ENCODE data around the gene PTPRD.

Gene PTPRD

GRCh38 chr9:9778293-9778692, 834.5 kb downstream of the PTPRD start:
- in situ Hi-C loops (cut with MboI; ENCODE audit: low sequenced_read_pairs) = no loop called here

- in situ Hi-C loops (cut with MboI; ENCODE audit: low sequenced_read_pairs) = no loop called here
Observed at GRCh38 chr9:9774471-9774870, 838.3 kb downstream of the PTPRD start.

- in situ Hi-C loops (cut with MboI; ENCODE audit: low sequenced_read_pairs) = no loop called here
Observed at GRCh38 chr9:9771314-9771713, 841.5 kb downstream of the PTPRD start.

- in situ Hi-C loops (cut with MboI; ENCODE audit: low sequenced_read_pairs) = no loop called here
Observed at GRCh38 chr9:9764821-9765220, 848.0 kb downstream of the PTPRD start.

- in situ Hi-C loops (cut with MboI; ENCODE audit: low sequenced_read_pairs) = no loop called here
Observed at GRCh38 chr9:9754186-9754585, 858.6 kb downstream of the PTPRD start.

GRCh38 chr9:9753266-9753665, 859.5 kb downstream of the PTPRD start:
- in situ Hi-C loops (cut with MboI; ENCODE audit: low sequenced_read_pairs) = no loop called here

- in situ Hi-C loops (cut with MboI; ENCODE audit: low sequenced_read_pairs) = no loop called here
Observed at GRCh38 chr9:9752722-9753121, 860.1 kb downstream of the PTPRD start.

- in situ Hi-C loops (cut with MboI; ENCODE audit: low sequenced_read_pairs) = no loop called here
Observed at GRCh38 chr9:9751996-9752395, 860.8 kb downstream of the PTPRD start.

GRCh38 chr9:9750719-9751118, 862.1 kb downstream of the PTPRD start:
- in situ Hi-C loops (cut with MboI; ENCODE audit: low sequenced_read_pairs) = no loop called here

- in situ Hi-C loops (cut with MboI; ENCODE audit: low sequenced_read_pairs) = no loop called here
Observed at GRCh38 chr9:9749591-9749990, 863.2 kb downstream of the PTPRD start.

- in situ Hi-C loops (cut with MboI; ENCODE audit: low sequenced_read_pairs) = no loop called here
Observed at GRCh38 chr9:9747787-9748186, 865.0 kb downstream of the PTPRD start.

GRCh38 chr9:9746826-9747225, 866.0 kb downstream of the PTPRD start:
- in situ Hi-C loops (cut with MboI; ENCODE audit: low sequenced_read_pairs) = no loop called here

- in situ Hi-C loops (cut with MboI; ENCODE audit: low sequenced_read_pairs) = no loop called here
Observed at GRCh38 chr9:9743822-9744221, 869.0 kb downstream of the PTPRD start.

- in situ Hi-C loops (cut with MboI; ENCODE audit: low sequenced_read_pairs) = no loop called here
Observed at GRCh38 chr9:9730174-9730573, 882.6 kb downstream of the PTPRD start.

- in situ Hi-C loops (cut with MboI; ENCODE audit: low sequenced_read_pairs) = no loop called here
Observed at GRCh38 chr9:9729082-9729481, 883.7 kb downstream of the PTPRD start.

- in situ Hi-C loops (cut with MboI; ENCODE audit: low sequenced_read_pairs) = no loop called here
Observed at GRCh38 chr9:9719373-9720112, 893.3 kb downstream of the PTPRD start.

GRCh38 chr9:9718691-9719090, 894.1 kb downstream of the PTPRD start:
- in situ Hi-C loops (cut with MboI; ENCODE audit: low sequenced_read_pairs) = no loop called here

- in situ Hi-C loops (cut with MboI; ENCODE audit: low sequenced_read_pairs) = no loop called here
Observed at GRCh38 chr9:9679433-9679832, 933.4 kb downstream of the PTPRD start.

GRCh38 chr9:9674461-9674860, 938.3 kb downstream of the PTPRD start:
- in situ Hi-C loops (cut with MboI; ENCODE audit: low sequenced_read_pairs) = no loop called here

- in situ Hi-C loops (cut with MboI; ENCODE audit: low sequenced_read_pairs) = no loop called here
Observed at GRCh38 chr9:9670454-9670853, 942.3 kb downstream of the PTPRD start.

GRCh38 chr9:9645006-9645405, 967.8 kb downstream of the PTPRD start:
- in situ Hi-C loops (cut with MboI; ENCODE audit: low sequenced_read_pairs) = no loop called here

GRCh38 chr9:9631284-9631683, 981.5 kb downstream of the PTPRD start:
- in situ Hi-C loops (cut with MboI; ENCODE audit: low sequenced_read_pairs) = no loop called here

GRCh38 chr9:9625248-9625647, 987.6 kb downstream of the PTPRD start:
- in situ Hi-C loops (cut with MboI; ENCODE audit: low sequenced_read_pairs) = no loop called here

Measured in HL-60/S4 treated with phorbol 12-myristate 13-acetate at 8.2 ng/mL for 4 days and 3 days (cell line).